ENCODE data around the gene TSPAN7. TPM values are rescaled to one million over a fixed set of nuclear protein-coding genes. Genes with fewer than 3 reads are reported as not detected.

Gene TSPAN7
- total and polyA plus RNA-seq, 2 of the 8 experiments (the other 6 are each of a cell fraction or from before 2014, with no cell fraction given) = 32.1 to 37.7 TPM

- no peak overlapping the region for H3K9ac ChIP-seq (replicated peaks in 1 of 4; ENCODE audit: extremely low read depth in 1 of 4, low read depth in 3 of 4, low read length in 3 of 4)
- WGBS, 2 experiments (ENCODE audit: extremely low coverage in 1 of 2, insufficient coverage in 1 of 2, insufficient read length in 1 of 2, insufficient replicate concordance in 2 of 2, low coverage in 1 of 2, low lambda C conversion rate in 2 of 2, missing lambda C conversion rate in 1 of 2) = 96% methylated on average over 2 of the region's 2 CpGs; no CpG with 5 or more reads in 1 of the 2 experiments
- H2BK15ac ChIP-seq (ENCODE audit: low read length) = no peak overlapping the region
- no peak overlapping the region for H2BK120ac ChIP-seq (replicated peaks; ENCODE audit: low read depth, low read length)
- no peaks in the 10 kb centered on the region for H4K20me1 ChIP-seq (replicated peaks in 1 of 2; ENCODE audit: control insufficient read depth in 1 of 2, insufficient read depth in 2 of 2, low read length in 2 of 2)
- no peaks in the 10 kb centered on the region for H3K9me3 ChIP-seq (ENCODE audit: insufficient read depth in 2 of 2, low read depth in 1 of 2, low read length in 1 of 2)
- no peaks in the 10 kb centered on the region for H3K79me1 ChIP-seq (ENCODE audit: low read depth, low read length)
- H2BK20ac ChIP-seq (ENCODE audit: low read length) = no peak overlapping the region
- H3K23me2 ChIP-seq (ENCODE audit: low read depth, low read length) = no peaks in the 10 kb centered on the region
- H3K4me2 ChIP-seq (ENCODE audit: insufficient read depth in 1 of 2, low read depth in 2 of 2, low read length in 2 of 2) = no peak overlapping the region
- H3K27me3 ChIP-seq (replicated peaks in 1 of 4; ENCODE audit: control insufficient read depth in 3 of 4, extremely low read depth in 1 of 4, insufficient read depth in 3 of 4, low read length in 3 of 4) = no peaks in the 10 kb centered on the region
- H3K27ac ChIP-seq (ENCODE audit: low read depth, low read length) = no peak overlapping the region
- CTCF ChIA-PET (ENCODE audit: partially characterized antibody) = no interaction called here
- H3K4me3 ChIP-seq (ENCODE audit: extremely low read depth in 1 of 4, insufficient read depth in 2 of 4, low read depth in 3 of 4, low read length in 4 of 4) = no peak overlapping the region
- H2BK12ac ChIP-seq (ENCODE audit: low read depth, low read length) = no peak overlapping the region
- no peak overlapping the region for H4K91ac ChIP-seq (replicated peaks; ENCODE audit: insufficient read length, low read length)
- no peak overlapping the region for H2AFZ ChIP-seq (ENCODE audit: low read length)
- no peak overlapping the region for H3K56ac ChIP-seq (replicated peaks; ENCODE audit: insufficient read length, low read depth, low read length)
- TF ChIP-seq RXRA (IDR thresholded peaks at IDR 0.05; ENCODE audit: insufficient read depth, low read depth, low read length) = no peak
- TF ChIP-seq SAP30 (IDR thresholded peaks at IDR 0.05; ENCODE audit: insufficient read depth, insufficient replicate concordance, low read length) = no peak
- no peak for TF ChIP-seq CHD2 (IDR thresholded peaks at IDR 0.05; ENCODE audit: low read length)
- TF ChIP-seq POLR2A (IDR thresholded peaks at IDR 0.05; ENCODE audit: control extremely low read depth in 1 of 2, low read depth in 2 of 2, low read length in 2 of 2) = no peak
- no peak for TF ChIP-seq TAF1 (IDR thresholded peaks at IDR 0.05; ENCODE audit: low read depth, low read length)
- TF ChIP-seq ASH2L (IDR thresholded peaks at IDR 0.05; ENCODE audit: low read length) = no peak
- TF ChIP-seq RAD21 (IDR thresholded peaks at IDR 0.05 in 1 of 2, conservative IDR thresholded peaks at IDR 0.05 in 1 of 2; ENCODE audit: low read depth in 2 of 2, low read length in 2 of 2) = no peak
- TF ChIP-seq HDAC6 (IDR thresholded peaks at IDR 0.05; ENCODE audit: low read depth, low read length) = no peak
- no peak for TF ChIP-seq ZNF274 (IDR thresholded peaks at IDR 0.05; ENCODE audit: borderline replicate concordance, extremely low read depth, low read length)
- TF ChIP-seq POU5F1 (IDR thresholded peaks at IDR 0.05; ENCODE audit: low read depth, low read length) = no peak
- TF ChIP-seq JUND (IDR thresholded peaks at IDR 0.05; ENCODE audit: low read length) = no peak
- TF ChIP-seq RBBP5 (IDR thresholded peaks at IDR 0.05; ENCODE audit: borderline replicate concordance, low read depth, low read length) = no peak
- no peak for TF ChIP-seq CBX5 (IDR thresholded peaks at IDR 0.05; ENCODE audit: low read depth, low read length)
- no peak for TF ChIP-seq JUN (IDR thresholded peaks at IDR 0.05; ENCODE audit: low read depth, low read length)
- TF ChIP-seq CTBP2 (IDR thresholded peaks at IDR 0.05; ENCODE audit: borderline replicate concordance, insufficient read depth, insufficient read length, low read length) = no peak
- no peak for TF ChIP-seq CREB1 (IDR thresholded peaks at IDR 0.05)
- no peak overlapping the region for H3K23ac ChIP-seq (ENCODE audit: insufficient read length)
- FAIRE-seq (no peak), DNase-seq (ENCODE audit: low read depth in 1 of 2, low spot score in 2 of 2) (no peak)
- H3K79me2 ChIP-seq (ENCODE audit: control insufficient read depth in 1 of 2, insufficient read depth in 2 of 2, low read length in 2 of 2) = no peaks in the 10 kb centered on the region
- no peak overlapping the region for H2BK5ac ChIP-seq (ENCODE audit: low read depth, low read length)
- no peak overlapping the region for H4K8ac ChIP-seq (ENCODE audit: extremely low read depth, insufficient read depth, low read length)
- no peak overlapping the region for H3K18ac ChIP-seq (ENCODE audit: extremely low read depth, low read length)
- no peak overlapping the region for H3K4ac ChIP-seq (replicated peaks; ENCODE audit: insufficient read length, low read depth, low read length)
- POLR2A ChIA-PET (ENCODE audit: partially characterized antibody) = no interaction called here
- no peak overlapping the region for H4K5ac ChIP-seq (ENCODE audit: insufficient read length, low read depth, low read length)
- H3K36me3 ChIP-seq (ENCODE audit: control insufficient read depth in 2 of 4, insufficient read depth in 4 of 4, low read length in 3 of 4) = no peaks in the 10 kb centered on the region
- no peaks in the 10 kb centered on the region for H3K4me1 ChIP-seq (replicated peaks in 1 of 4; ENCODE audit: control insufficient read depth in 3 of 4, insufficient read depth in 4 of 4, low read length in 3 of 4)
- H2AK5ac ChIP-seq (ENCODE audit: low read depth, low read length) = no peak overlapping the region
- no peak overlapping the region for H3K14ac ChIP-seq (ENCODE audit: insufficient read length)
These were observed 16.8 kb downstream of the TSPAN7 start for GRCh38 chrX:38578167-38578566.

Measured in H1 (cell line).